Common myeloid progenitor, CD34-positive (primary cell): ENCODE results near the gene ILK.
A peak's percentile ranks its signal among the peaks of the same experiment; 100 is the strongest.

Experiments
- CTCF ChIA-PET: fragments of 350-600 bp; sonication (Branson Sonifier 250); formaldehyde crosslinking; loops from one replicate; lab custom pipeline; 2021; ENCODE audit warnings: antibody characterized with exemption; lab: Charles Lee
- POLR2A ChIA-PET: fragments of 350-600 bp; sonication (Branson Sonifier 250); formaldehyde crosslinking; loops from one replicate; lab custom pipeline; 2021; ENCODE audit warnings: antibody characterized with exemption; lab: Charles Lee
- DNase-seq, 3 donors: peaks; one replicate each; pipeline versions ENCODE4 v3.0.0 to v3.0.0-alpha.2; 2013
- H3K27ac ChIP-seq, 2 experiments: 1 replicate in 1 of 2; 2 replicates in 1 of 2; pipeline ENCODE4 v1.7.0; 2013; ENCODE audit warnings: inconsistent platforms in 2 of 2, low read length in 2 of 2, mild to moderate bottlenecking in 2 of 2, low read depth in 1 of 2, moderate library complexity in 1 of 2; ENCODE audit not compliant: severe bottlenecking in 2 of 2, insufficient read depth in 1 of 2, poor library complexity in 1 of 2
- H3K27me3 ChIP-seq, 5 experiments: replicated peaks in 2 of 5; 1 replicate in 3 of 5; 2 replicates in 2 of 5; pipeline versions ENCODE4 v1.6.1 to v1.7.0; 2013; ENCODE audit warnings: low read length in 4 of 5, mild to moderate bottlenecking in 2 of 5, moderate library complexity in 2 of 5, inconsistent platforms in 1 of 5; ENCODE audit not compliant: insufficient read depth in 5 of 5, control insufficient read depth in 4 of 5
- H3K36me3 ChIP-seq, 4 experiments: 1 replicate in 2 of 4; 2 replicates in 2 of 4; pipeline versions ENCODE4 v1.6.1 to v1.7.0; 2013; ENCODE audit warnings: low read length in 3 of 4, control low read depth in 1 of 4, mild to moderate bottlenecking in 1 of 4; ENCODE audit not compliant: control insufficient read depth in 4 of 4, insufficient read depth in 4 of 4
- H3K4me1 ChIP-seq, 4 experiments: 1 replicate in 3 of 4; 2 replicates in 1 of 4; pipeline versions ENCODE4 v1.6.1 to v1.7.1; 2013; ENCODE audit warnings: low read length in 3 of 4, mild to moderate bottlenecking in 3 of 4, control low read depth in 1 of 4, inconsistent platforms in 1 of 4, moderate library complexity in 1 of 4; ENCODE audit not compliant: control insufficient read depth in 4 of 4, insufficient read depth in 4 of 4; ENCODE audit errors: control extremely low read depth in 1 of 4
- H3K4me3 ChIP-seq, 7 experiments: 1 replicate in 4 of 7; 2 replicates in 3 of 7; pipeline versions ENCODE4 v1.5.1 to v1.7.0; 2013; ENCODE audit warnings: mild to moderate bottlenecking in 7 of 7, low read length in 6 of 7, moderate library complexity in 6 of 7, inconsistent platforms in 2 of 7, low read depth in 2 of 7, control low read depth in 1 of 7; ENCODE audit not compliant: insufficient read depth in 4 of 7, control insufficient read depth in 1 of 7; ENCODE audit errors: extremely low read depth in 1 of 7
- H3K9me3 ChIP-seq, 5 experiments: 1 replicate in 4 of 5; 2 replicates in 1 of 5; pipeline versions ENCODE4 v1.6.1 to v1.7.1; 2013; ENCODE audit warnings: low read length in 4 of 5, mild to moderate bottlenecking in 2 of 5, inconsistent platforms in 1 of 5, low read depth in 1 of 5, moderate library complexity in 1 of 5; ENCODE audit not compliant: control insufficient read depth in 4 of 5, insufficient read depth in 2 of 5; ENCODE audit errors: control extremely low read depth in 1 of 5
- WGBS: methylation state at CpG from one replicate; pipeline ENCODE4 v1.1.5; 2013; ENCODE audit not compliant: insufficient coverage; 5-methylcytosine and 5-hydroxymethylcytosine counted together

ILK gene

DNA sequence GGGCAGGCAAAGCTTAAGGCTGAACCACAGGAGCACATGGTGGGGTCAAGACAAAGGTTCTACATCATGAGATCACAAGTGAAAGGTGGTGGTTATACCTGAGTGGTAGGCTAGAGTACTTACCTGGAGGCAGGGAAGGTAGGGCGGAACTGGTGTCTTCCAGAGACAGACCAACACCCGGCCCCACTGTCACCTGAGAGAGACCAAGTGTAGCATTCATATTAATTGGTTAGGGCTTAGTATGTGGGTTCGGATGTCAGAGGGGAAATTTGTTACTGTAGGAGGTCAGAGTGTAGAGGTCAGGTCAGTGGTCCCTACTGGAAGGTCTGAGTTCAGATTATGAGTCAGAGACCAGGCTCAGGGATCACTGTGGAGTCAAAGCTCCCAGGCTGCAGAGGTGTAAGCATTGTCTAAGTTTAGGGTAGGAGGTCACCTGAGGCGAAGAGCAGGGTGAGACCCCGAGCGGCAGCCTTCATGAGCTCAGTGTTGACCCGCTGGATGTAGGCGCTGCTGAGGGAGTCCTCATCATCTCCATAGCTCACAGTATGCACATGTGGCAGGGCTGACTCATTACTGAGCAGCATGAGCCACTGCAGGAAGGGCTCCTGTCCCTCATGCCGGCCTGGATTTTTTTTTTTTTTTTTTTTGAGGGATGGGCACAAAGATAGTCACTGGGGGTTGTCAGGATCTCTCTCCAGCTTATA is 12.5 kb downstream of the ILK start:
- ChIA-PET POLR2A (no interaction called here), CTCF (interaction anchor here (1.9 kb wide), 1 partner anchor 11 kb away, joined by 5 read pairs; no protein-coding TSS in a partner anchor)
- Histone ChIP-seq H3K4me3 (no peak overlapping the region), H3K9me3 (no peaks in the 10 kb centered on the region), H3K36me3 (peaks cover 2 to 37% (median 22%) of the 10 kb centered on the region in 4 experiments), H3K27ac (no peak overlapping the region), H3K4me1 (peaks cover 18 to 54% (median 46%) of the 10 kb centered on the region in 4 experiments), H3K27me3 (no peaks in the 10 kb centered on the region)
- WGBS: 100% methylated on average over 8 of the region's 9 CpGs
- DNase-seq: no peak

DNA sequence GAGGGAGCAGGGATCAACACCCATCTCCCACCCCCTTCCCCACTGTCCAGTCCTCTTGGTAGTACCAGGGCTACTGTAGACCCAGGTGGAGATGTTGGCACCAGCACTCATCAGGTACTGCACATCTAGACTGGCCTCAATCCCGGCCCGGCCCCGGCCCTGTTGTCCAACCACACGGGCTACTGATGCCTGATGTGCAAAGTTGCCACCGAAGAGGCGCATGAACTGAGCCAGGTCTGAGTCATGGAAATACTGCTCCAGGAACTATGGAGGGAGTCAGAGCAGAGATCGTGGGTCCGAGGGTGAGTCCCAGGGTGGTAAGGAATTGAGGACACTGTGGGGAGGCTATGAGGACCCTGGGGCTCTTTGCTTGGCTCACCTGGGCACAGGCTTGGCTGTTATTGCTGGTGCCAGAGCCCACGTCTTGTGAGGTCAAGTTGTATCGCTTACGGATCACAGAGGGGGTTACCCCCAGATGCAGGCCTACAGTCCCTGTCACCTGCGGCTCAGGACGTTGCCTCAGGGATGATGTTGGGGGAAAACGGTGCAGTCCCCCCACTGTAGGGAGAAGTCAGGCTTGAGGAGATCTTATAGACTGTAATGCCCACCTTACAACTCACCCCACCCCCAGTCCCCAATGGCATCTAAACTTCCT is 13.1 kb downstream of the ILK start:
- peaks cover 2 to 33% (median 21%) of the 10 kb centered on the region in 4 experiments for H3K36me3 ChIP-seq
- DNase-seq: no peak
- CTCF ChIA-PET: interaction anchor here (1.1 to 3.3 kb wide), 6 partner anchors 9 to 84 kb away, joined by 3 to 24 read pairs (median 12); partner anchors contain the start of gene MRPL17
- H3K27ac ChIP-seq: no peak overlapping the region
- 98% methylated on average over 11 of the region's 14 CpGs for WGBS
- no peaks in the 10 kb centered on the region for H3K9me3 ChIP-seq
- H3K4me1 ChIP-seq: peaks cover 18 to 48% (median 40%) of the 10 kb centered on the region in 4 experiments
- H3K4me3 ChIP-seq: no peak overlapping the region
- no peaks in the 10 kb centered on the region for H3K27me3 ChIP-seq
- POLR2A ChIA-PET: no interaction called here

DNA sequence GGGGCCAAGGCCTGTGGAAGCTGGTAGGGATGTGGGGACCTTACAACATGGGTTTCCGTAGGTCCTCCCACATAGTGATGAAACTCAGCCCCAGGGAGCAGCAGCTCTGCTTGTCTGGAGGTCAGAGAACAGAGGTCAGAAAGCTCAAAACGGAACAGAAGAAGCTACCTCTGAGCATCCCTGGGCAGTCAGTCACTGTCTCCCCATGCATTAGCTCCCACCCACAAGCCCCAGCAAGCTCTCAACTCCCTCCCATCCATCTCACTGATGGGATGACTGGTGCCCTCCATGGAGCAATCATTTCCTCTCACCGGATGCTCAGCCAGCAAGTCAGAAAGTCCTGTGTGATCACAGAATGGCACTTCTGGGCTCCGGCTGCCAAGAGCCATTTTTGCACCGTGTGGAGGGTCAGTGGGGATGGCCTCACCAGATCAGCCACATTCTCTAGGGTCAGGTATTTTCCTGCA is 13.8 kb downstream of the ILK start:
- Histone ChIP-seq H3K4me3 (peak overlapping the region in 6 of 7 experiments; percentile 71 to 94 (median 88)), H3K36me3 (peaks cover 2 to 33% (median 21%) of the 10 kb centered on the region in 4 experiments), H3K9me3 (no peaks in the 10 kb centered on the region), H3K27me3 (no peaks in the 10 kb centered on the region), H3K27ac (peak overlapping the region in 1 of 2 experiments; percentile 96), H3K4me1 (peaks cover 18 to 47% (median 38%) of the 10 kb centered on the region in 4 experiments)
- POLR2A ChIA-PET: interaction anchor here (0.9 to 1.7 kb wide), 2 partner anchors 9 to 14 kb away, joined by 3 to 8 read pairs; partner anchors contain the start of genes ILK and RRP8
- WGBS: 71% methylated on average over 5 of the region's 5 CpGs
- CTCF ChIA-PET: interaction anchor here (0.8 to 3.3 kb wide), 17 partner anchors 10 to 85 kb away, joined by 3 to 24 read pairs (median 5); partner anchors contain the start of gene MRPL17
- no peak for DNase-seq

DNA sequence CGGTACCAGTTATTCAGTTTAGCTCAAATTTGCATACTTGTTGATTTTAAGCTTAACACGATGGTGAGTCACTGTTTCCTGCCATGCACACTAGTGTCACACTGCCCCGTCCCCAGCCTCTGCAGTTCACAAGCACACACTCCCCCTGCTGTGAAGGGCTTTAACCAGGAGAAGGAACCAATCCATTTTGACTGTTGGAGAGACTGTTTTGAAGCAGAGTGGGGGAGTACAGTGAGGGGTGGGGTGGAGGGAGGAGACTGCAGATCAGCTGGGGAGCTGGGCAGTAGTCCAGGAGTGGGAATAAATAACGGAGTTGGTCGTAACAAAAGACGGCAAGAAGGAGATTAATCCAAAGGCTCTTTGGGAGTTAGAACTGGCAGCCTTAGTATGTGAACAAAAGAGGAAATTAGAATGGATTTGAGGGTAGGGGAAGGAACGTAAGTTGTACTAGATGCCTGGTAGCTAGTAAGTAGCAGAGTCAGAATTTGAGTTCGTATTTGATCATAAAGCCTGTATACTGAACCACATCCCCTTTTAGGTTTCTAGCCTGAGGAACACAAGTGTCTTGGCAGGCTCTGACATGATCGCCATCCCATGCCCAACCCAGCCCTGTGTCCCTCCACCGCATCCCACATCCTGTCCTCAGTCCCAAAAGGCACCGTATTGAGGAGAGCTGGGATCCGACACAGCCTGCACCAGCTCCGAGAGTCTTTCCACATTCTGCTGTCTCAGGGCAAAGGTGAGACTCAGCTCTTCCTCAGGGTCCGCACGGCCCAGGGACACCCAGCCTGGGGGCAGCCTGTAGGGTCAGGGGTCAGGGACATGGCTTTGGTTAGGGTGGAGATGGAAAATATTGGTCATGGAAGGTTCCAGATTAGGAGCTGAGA is 14.8 kb downstream of the ILK start:
- Histone ChIP-seq H3K36me3 (peaks cover 2 to 33% (median 22%) of the 10 kb centered on the region in 4 experiments), H3K4me3 (peak overlapping the region; percentile 71 to 94 (median 88)), H3K9me3 (no peaks in the 10 kb centered on the region), H3K27ac (peak overlapping the region; percentile 82 to 96), H3K27me3 (no peaks in the 10 kb centered on the region), H3K4me1 (peaks cover 10 to 36% (median 28%) of the 10 kb centered on the region in 4 experiments)
- 8% methylated on average over 13 of the region's 15 CpGs for WGBS
- ChIA-PET CTCF (interaction anchor here (0.6 to 3.3 kb wide), 30 partner anchors 11 to 89 kb away, joined by 3 to 24 read pairs (median 4); partner anchors contain the start of gene MRPL17), POLR2A (interaction anchor here (0.9 to 1.7 kb wide), 4 partner anchors 10 to 17 kb away, joined by 3 to 8 read pairs (median 4); partner anchors contain the start of genes ILK and RRP8)
- DNase-seq: peak; percentile 91 to 97 (median 95)

GRCh38 chr11:6619004-6619745 is 15.6 kb downstream of the ILK start, which contains the start of gene TPP1:
TPP1 (minus strand) TSS chr11:6619422; CDS start chr11:6619400, 22 bp downstream.
- 0% methylated on average over 11 of the region's 16 CpGs for WGBS
- POLR2A ChIA-PET: interaction anchor here (1.0 to 1.7 kb wide), 3 partner anchors 12 to 16 kb away, joined by 3 to 8 read pairs (median 6); partner anchors contain the start of genes ILK and RRP8

More at GRCh38 chr11:6619004-6619745, 15.6 kb downstream of the ILK start, which contains the start of gene TPP1:
- H3K27me3 ChIP-seq: no peaks in the 10 kb centered on the region
- CTCF ChIA-PET: interaction anchor here (0.6 to 3.3 kb wide), 20 partner anchors 10 to 89 kb away, joined by 3 to 24 read pairs (median 6); partner anchors contain the start of gene MRPL17
- no peaks in the 10 kb centered on the region for H3K9me3 ChIP-seq
- peak within 1 kb of the TSS; percentile 82 to 96 for H3K27ac ChIP-seq
- DNase-seq: peak; percentile 91 to 93 (median 92)
- peaks cover 9 to 33% (median 26%) of the 10 kb centered on the region in 4 experiments for H3K4me1 ChIP-seq
- peak within 1 kb of the TSS; percentile 71 to 94 (median 88) for H3K4me3 ChIP-seq
- H3K36me3 ChIP-seq: peaks cover 2 to 36% (median 18%) of the 10 kb centered on the region in 4 experiments
